GM23248 (cell line): Measurements from ENCODE around the gene SMAD5.

Experiments
- EZH2 ChIP-seq: fragments of 200-600 bp; sonication (generic); IDR thresholded peaks from 2 replicates; pipeline ENCODE4 v1.6.1; 2018; ENCODE audit warnings: antibody characterized with exemption, mild to moderate bottlenecking; ENCODE audit not compliant: insufficient read depth, poor library complexity, severe bottlenecking
- EZH2phosphoT487 ChIP-seq: fragments of 200-600 bp; sonication (generic); IDR thresholded peaks from 2 replicates; pipeline ENCODE4 v1.6.1; 2018; ENCODE audit warnings: antibody characterized with exemption, moderate library complexity, mild to moderate bottlenecking, low read depth; ENCODE audit not compliant: insufficient read depth

- no peak for TF ChIP-seq EZH2phosphoT487
- no peak for TF ChIP-seq EZH2
These were observed 2.0 kb downstream of the SMAD5 start for GRCh38 chr5:136134653-136135052.
